Activated CD4-positive, alpha-beta memory T cell treated with anti-CD3 and anti-CD28 coated beads, Interleukin-2, amount 10 ng/mL, durations not matched to agents 7 days and 5 days (primary cell): Measurements from ENCODE around the gene LETM1. TPM values are rescaled to one million over a fixed set of nuclear protein-coding genes. Genes with fewer than 3 reads are reported as not detected.

Experiments
- CTCF ChIA-PET: fragments of 350-600 bp; sonication (Branson Sonifier 250); formaldehyde crosslinking; loops from one replicate; lab custom pipeline; 2021; ENCODE audit warnings: antibody characterized with exemption, inconsistent platforms; lab: Charles Lee
- POLR2A ChIA-PET: fragments of 350-600 bp; sonication (Branson Sonifier 250); formaldehyde crosslinking; loops from one replicate; lab custom pipeline; 2021; ENCODE audit warnings: antibody characterized with exemption; lab: Charles Lee
- DNase-seq: peaks from one replicate; pipeline ENCODE4 v3.0.0-alpha.2; 2020
- H3K27ac Mint-ChIP-seq: one replicate; pipeline ENCODE4 v1.8.0; 2021; ENCODE audit warnings: mild to moderate bottlenecking, mixed read lengths
- H3K27me3 Mint-ChIP-seq: one replicate; pipeline ENCODE4 v1.8.0; 2021; ENCODE audit warnings: mixed read lengths
- H3K36me3 Mint-ChIP-seq: one replicate; pipeline ENCODE4 v1.8.0; 2021; ENCODE audit warnings: low read depth, mixed read lengths
- H3K4me1 Mint-ChIP-seq: one replicate; pipeline ENCODE4 v1.8.0; 2021; ENCODE audit warnings: mixed read lengths
- H3K4me3 Mint-ChIP-seq: one replicate; pipeline ENCODE4 v1.8.0; 2021; ENCODE audit warnings: mild to moderate bottlenecking, mixed read lengths
- H3K9me3 Mint-ChIP-seq: one replicate; pipeline ENCODE4 v1.8.0; 2021; ENCODE audit warnings: mixed read lengths
- total RNA-seq, 2 experiments: library from RNA; stranded (reverse); gene quantifications; one replicate each; pipeline ENCODE4 v1.2.3, GENCODE V29; 2021

The LETM1 gene
- total RNA-seq, 2 experiments from 2014 or later: 36.6 to 39.3 TPM

- ChIA-PET CTCF (no interaction called here), POLR2A (interaction anchor here (1.8 kb wide), 1 partner anchor 20 kb away, joined by 17 read pairs; no protein-coding TSS in a partner anchor)
- Mint-ChIP-seq H3K4me3 (peak overlapping the region; percentile 21), H3K9me3 (no peaks in the 10 kb centered on the region), H3K4me1 (peaks cover 53% of the 10 kb centered on the region), H3K27ac (peak overlapping the region; percentile 40), H3K36me3 (peaks cover 24% of the 10 kb centered on the region), H3K27me3 (no peaks in the 10 kb centered on the region)
- DNase-seq: no peak
Measured at GRCh38 chr4:1871471-1872021, 15.6 kb upstream of the LETM1 start.

GRCh38 chr4:1870578-1871443 is 14.9 kb upstream of the LETM1 start, which contains the start of gene NSD2:
Gene NSD2 (plus strand): TSS chr4:1871393. CDS start chr4:1900655, 29,262 bp downstream.
- peak within 1 kb of the TSS; percentile 99 for H3K27ac Mint-ChIP-seq
- H3K9me3 Mint-ChIP-seq: no peaks in the 10 kb centered on the region
- H3K4me1 Mint-ChIP-seq: peaks cover 48% of the 10 kb centered on the region
- H3K4me3 Mint-ChIP-seq: peak within 1 kb of the TSS; percentile 99
- peaks cover 21% of the 10 kb centered on the region for H3K36me3 Mint-ChIP-seq
- CTCF ChIA-PET: interaction anchor here (0.6 to 1.7 kb wide), 3 partner anchors 11 to 28 kb away, joined by 4 to 12 read pairs (median 11); partner anchors contain the start of gene LETM1
- POLR2A ChIA-PET: interaction anchor here (0.6 to 2.0 kb wide), 35 partner anchors 9 to 1332 kb away, joined by 3 to 100 read pairs (median 5); partner anchors contain the start of genes CTBP1, FGFR3, GAK and LETM1
- H3K27me3 Mint-ChIP-seq: no peaks in the 10 kb centered on the region
- DNase-seq: peak; percentile 90

- ChIA-PET CTCF (interaction anchor here (1.7 kb wide), 2 partner anchors 13 to 29 kb away, joined by 11 to 12 read pairs; partner anchors contain the start of gene LETM1), POLR2A (interaction anchor here (0.7 to 2.0 kb wide), 33 partner anchors 9 to 1333 kb away, joined by 3 to 100 read pairs (median 5); partner anchors contain the start of genes CTBP1, FGFR3, GAK and LETM1)
- H3K9me3 Mint-ChIP-seq: no peaks in the 10 kb centered on the region
- peak overlapping the region; percentile 92 for H3K27ac Mint-ChIP-seq
- H3K4me3 Mint-ChIP-seq: peak overlapping the region; percentile 83
- peak; percentile 91 for DNase-seq
- H3K4me1 Mint-ChIP-seq: peaks cover 46% of the 10 kb centered on the region
- H3K36me3 Mint-ChIP-seq: peaks cover 21% of the 10 kb centered on the region
- H3K27me3 Mint-ChIP-seq: no peaks in the 10 kb centered on the region
Measured at GRCh38 chr4:1870328-1870577, 14.3 kb upstream of the LETM1 start.

GRCh38 chr4:1869530-1870327 is 13.8 kb upstream of the LETM1 start:
- ChIA-PET POLR2A (interaction anchor here (0.7 to 2.0 kb wide), 26 partner anchors 8 to 1066 kb away, joined by 3 to 100 read pairs (median 6); partner anchors contain the start of genes CTBP1, FGFR3, LETM1 and MAEA), CTCF (interaction anchor here (1.7 kb wide), 2 partner anchors 12 to 30 kb away, joined by 11 to 12 read pairs; partner anchors contain the start of gene LETM1)
- Mint-ChIP-seq H3K36me3 (peaks cover 20% of the 10 kb centered on the region), H3K27ac (peak overlapping the region; percentile 92), H3K4me3 (peak overlapping the region; percentile 83), H3K4me1 (peaks cover 42% of the 10 kb centered on the region), H3K27me3 (no peaks in the 10 kb centered on the region), H3K9me3 (no peaks in the 10 kb centered on the region)
- no peak for DNase-seq

- CTCF ChIA-PET: interaction anchor here (1.7 kb wide), 1 partner anchor 12 kb away, joined by 11 read pairs; the partner anchor contains the start of gene LETM1
- POLR2A ChIA-PET: interaction anchor here (1.0 to 4.6 kb wide), 2 partner anchors 8 to 12 kb away, joined by 3 to 27 read pairs; partner anchors contain the start of gene LETM1
- no peaks in the 10 kb centered on the region for H3K9me3 Mint-ChIP-seq
- no peak overlapping the region for H3K4me3 Mint-ChIP-seq
- peaks cover 34% of the 10 kb centered on the region for H3K4me1 Mint-ChIP-seq
- no peaks in the 10 kb centered on the region for H3K27me3 Mint-ChIP-seq
- no peak for DNase-seq
- no peak overlapping the region for H3K27ac Mint-ChIP-seq
- H3K36me3 Mint-ChIP-seq: peaks cover 12% of the 10 kb centered on the region
Measured at GRCh38 chr4:1868912-1869311, 13.0 kb upstream of the LETM1 start.

GRCh38 chr4:1868293-1868692 is 12.3 kb upstream of the LETM1 start:
- no peak overlapping the region for H3K27ac Mint-ChIP-seq
- no peaks in the 10 kb centered on the region for H3K27me3 Mint-ChIP-seq
- H3K4me1 Mint-ChIP-seq: peaks cover 27% of the 10 kb centered on the region
- H3K36me3 Mint-ChIP-seq: peaks cover 10% of the 10 kb centered on the region
- ChIA-PET CTCF (interaction anchor here (1.2 kb wide), 1 partner anchor 31 kb away, joined by 5 read pairs; no protein-coding TSS in a partner anchor), POLR2A (interaction anchor here (1.0 to 4.6 kb wide), 2 partner anchors 8 to 11 kb away, joined by 3 to 27 read pairs; partner anchors contain the start of gene LETM1)
- DNase-seq: no peak
- H3K4me3 Mint-ChIP-seq: no peak overlapping the region
- no peaks in the 10 kb centered on the region for H3K9me3 Mint-ChIP-seq

- Mint-ChIP-seq H3K27ac (no peak overlapping the region), H3K36me3 (no peaks in the 10 kb centered on the region), H3K9me3 (no peaks in the 10 kb centered on the region), H3K4me3 (no peak overlapping the region), H3K27me3 (no peaks in the 10 kb centered on the region), H3K4me1 (peaks cover 29% of the 10 kb centered on the region)
- POLR2A ChIA-PET: interaction anchor here (4.6 kb wide), 1 partner anchor 9 kb away, joined by 27 read pairs; the partner anchor contains the start of gene LETM1
- CTCF ChIA-PET: no interaction called here
- DNase-seq: no peak
Measured at GRCh38 chr4:1866189-1866661, 10.3 kb upstream of the LETM1 start.

- ChIA-PET CTCF (interaction anchor here (0.7 kb wide), 1 partner anchor 552 kb away, joined by 3 read pairs; no protein-coding TSS in a partner anchor), POLR2A (interaction anchor here (0.6 to 4.6 kb wide), 2 partner anchors 7 to 14 kb away, joined by 3 to 27 read pairs; partner anchors contain the start of gene LETM1)
- H3K27me3 Mint-ChIP-seq: no peaks in the 10 kb centered on the region
Measured at GRCh38 chr4:1864076-1865008, 8.4 kb upstream of the LETM1 start.

GRCh38 chr4:1863297-1864033 is 7.5 kb upstream of the LETM1 start:
- no peak overlapping the region for H3K27ac Mint-ChIP-seq
- H3K4me3 Mint-ChIP-seq: no peak overlapping the region
- no peaks in the 10 kb centered on the region for H3K36me3 Mint-ChIP-seq
- no peaks in the 10 kb centered on the region for H3K9me3 Mint-ChIP-seq
- ChIA-PET CTCF (no interaction called here), POLR2A (interaction anchor here (1.0 to 1.3 kb wide), 2 partner anchors 10 to 151 kb away, joined by 3 to 4 read pairs; partner anchors contain the start of gene SLBP)
- H3K4me1 Mint-ChIP-seq: peaks cover 18% of the 10 kb centered on the region
- DNase-seq: no peak
- H3K27me3 Mint-ChIP-seq: no peaks in the 10 kb centered on the region

More at GRCh38 chr4:1864076-1865008, 8.4 kb upstream of the LETM1 start:
- Mint-ChIP-seq H3K9me3 (no peaks in the 10 kb centered on the region), H3K4me1 (peaks cover 23% of the 10 kb centered on the region), H3K36me3 (no peaks in the 10 kb centered on the region), H3K27ac (no peak overlapping the region), H3K4me3 (no peak overlapping the region)
- no peak for DNase-seq

- peaks cover 16% of the 10 kb centered on the region for H3K4me1 Mint-ChIP-seq
- ChIA-PET CTCF (no interaction called here), POLR2A (interaction anchor here (1.0 to 1.3 kb wide), 2 partner anchors 10 to 151 kb away, joined by 3 to 4 read pairs; partner anchors contain the start of gene SLBP)
- no peak for DNase-seq
- H3K27me3 Mint-ChIP-seq: no peaks in the 10 kb centered on the region
- H3K4me3 Mint-ChIP-seq: no peak overlapping the region
- no peaks in the 10 kb centered on the region for H3K36me3 Mint-ChIP-seq
- no peaks in the 10 kb centered on the region for H3K9me3 Mint-ChIP-seq
- H3K27ac Mint-ChIP-seq: no peak overlapping the region
Measured at GRCh38 chr4:1862961-1863296, 7.0 kb upstream of the LETM1 start.
